ENCODE data around the gene RITA1. TPM values are rescaled to one million over a fixed set of nuclear protein-coding genes. Genes with fewer than 3 reads are reported as not detected.

Gene RITA1
- total and polyA plus RNA-seq, 10 of the 15 experiments (the other 5 are each of a cell fraction or from before 2014, with no cell fraction given): 2.3 to 39.9 (median 24.8) TPM

GRCh38 chr12:113138826-113139225 is 46.7 kb upstream of the RITA1 start:
- Histone ChIP-seq H3K4me2 (ENCODE audit: control insufficient read depth, insufficient read depth) (no peak overlapping the region), H3K9me3 (replicated peaks; ENCODE audit: control insufficient read depth, insufficient read depth, low read length) (no peaks in the 10 kb centered on the region), H2AFZ (ENCODE audit: control insufficient read depth, low read depth, low read length) (no peak overlapping the region), H3K36me3 (ENCODE audit: control insufficient read depth in 2 of 2, insufficient read depth in 2 of 2, low read length in 1 of 2) (no peaks in the 10 kb centered on the region), H3K27me3 (replicated peaks in 1 of 2; ENCODE audit: control insufficient read depth in 2 of 2, insufficient read depth in 2 of 2, low read length in 1 of 2) (no peaks in the 10 kb centered on the region; a peak in 2 of 4 replicates), H3K4me3 (no peak overlapping the region), H3K27ac (ENCODE audit: control insufficient read depth, insufficient read depth) (no peak overlapping the region), H4K20me1 (ENCODE audit: control insufficient read depth, insufficient read depth) (no peaks in the 10 kb centered on the region), H3K79me2 (ENCODE audit: control insufficient read depth, insufficient read depth, low read length) (no peaks in the 10 kb centered on the region), H3K4me1 (ENCODE audit: control insufficient read depth, insufficient read depth, low read length) (no peaks in the 10 kb centered on the region; the same call in 1 of the 2 replicates), H3K9ac (ENCODE audit: control insufficient read depth, insufficient read depth, low read length) (no peak overlapping the region)
- ChIA-PET POLR2A (no interaction called here), RAD21 (ENCODE audit: unreplicated experiment) (no interaction called here), SMC1A (ENCODE audit: uncharacterized antibody, unreplicated experiment) (interaction anchor here (1.4 to 1.7 kb wide), 3 partner anchors 9 to 90 kb away, joined by 3 to 6 read pairs (median 6); no protein-coding TSS in a partner anchor), CTCF (interaction anchor here (1.1 to 2.2 kb wide), 3 partner anchors 11 to 31 kb away, joined by 4 to 10 read pairs (median 5); no protein-coding TSS in a partner anchor)
- ATAC-seq (no peak), FAIRE-seq (no peak), DNase-seq (ENCODE audit: low read depth, low spot score) (no peak)
- intact Hi-C loops (cut with micrococcal nuclease; ENCODE audit: unreplicated experiment) (no loop called here), in situ Hi-C loops (cut with MboI) (no loop called here)
- BruUV-seq (replicated peaks): no TSS peak
- no peak for TF ChIP-seq FOXM1 (IDR thresholded peaks at IDR 0.05; ENCODE audit: low read depth, low read length)
- no peak for TF ChIP-seq BRCA1 (IDR thresholded peaks at IDR 0.05; ENCODE audit: low read depth, low read length)
- TF ChIP-seq PRDM15 (CRISPR knock-in tag; IDR thresholded peaks at IDR 0.05): no peak
- TF ChIP-seq SMAD5 (IDR thresholded peaks at IDR 0.05; ENCODE audit: low read depth): no peak
- no peak for TF ChIP-seq MAX (IDR thresholded peaks at IDR 0.05; ENCODE audit: low read depth, low read length)
- no peak for TF ChIP-seq STAT3 (IDR thresholded peaks at IDR 0.05; ENCODE audit: low read depth, low read length)
- 20% methylated on average over 3 of the region's 3 CpGs for WGBS (ENCODE audit: insufficient coverage, insufficient replicate concordance, low lambda C conversion rate, missing lambda C conversion rate)
